GM21576 (cell line): ENCODE results near the gene CT45A8.
"Not testable (repeated sequence)": the region's sequence is repeated elsewhere in the genome, so short reads cannot be mapped to it uniquely, and the experiment has no call there.

Source experiments
- ATAC-seq: cut with Tn5 transposase; IDR thresholded peaks from one replicate; pipeline ENCODE4 v1.9.1; 2021; ENCODE audit warnings: mild to moderate bottlenecking, moderate library complexity; ENCODE audit not compliant: unreplicated experiment

CT45A8 gene

GRCh38 chrX:135854438-135854837 lies at the start of gene CT45A8:
CT45A8 (minus strand) TSS chrX:135854538; CDS start chrX:135850783, 3,755 bp downstream.
- not testable (repeated sequence) for ATAC-seq

- no peak for ATAC-seq
These were observed 39.0 kb upstream of the CT45A8 start, which contains the start of the genes CT45A10 and SAGE1 for GRCh38 chrX:135893294-135893817. CT45A10 (minus strand) TSS chrX:135893444; CDS start chrX:135885344, 8,100 bp downstream. SAGE1 (plus strand) TSS chrX:135893716; CDS start chrX:135896243, 2,527 bp downstream.

- ATAC-seq: no peak
These were observed 38.4 kb upstream of the CT45A8 start for GRCh38 chrX:135892781-135893180.

- no peak for ATAC-seq
These were observed 35.8 kb upstream of the CT45A8 start for GRCh38 chrX:135890087-135890585.

- ATAC-seq: not testable (repeated sequence)
These were observed 34.6 kb upstream of the CT45A8 start for GRCh38 chrX:135888976-135889375.

GRCh38 chrX:135888230-135888629 lies 33.9 kb upstream of the CT45A8 start:
- ATAC-seq: not testable (repeated sequence)

GRCh38 chrX:135882741-135883140 lies 28.4 kb upstream of the CT45A8 start:
- ATAC-seq: not testable (repeated sequence)

- ATAC-seq: not testable (repeated sequence)
These were observed 17.4 kb upstream of the CT45A8 start, which contains the start of gene CT45A9 for GRCh38 chrX:135871712-135872111. CT45A9 (minus strand) TSS chrX:135871812; CDS start chrX:135868061, 3,751 bp downstream.

GRCh38 chrX:135837180-135837579 lies 17.2 kb downstream of the CT45A8 start, which contains the start of gene CT45A7:
CT45A7 (minus strand) TSS chrX:135837280; CDS start chrX:135833533, 3,747 bp downstream.
- ATAC-seq: not testable (repeated sequence)

GRCh38 chrX:135819912-135820311 lies 34.4 kb downstream of the CT45A8 start, which contains the start of gene CT45A2:
CT45A2 (minus strand) TSS chrX:135820012; CDS start chrX:135816265, 3,747 bp downstream.
- not testable (repeated sequence) for ATAC-seq

GRCh38 chrX:135802687-135803086 lies 51.7 kb downstream of the CT45A8 start, which contains the start of gene CT45A6:
CT45A6 (minus strand) TSS chrX:135802787; CDS start chrX:135798993, 3,794 bp downstream.
- ATAC-seq: not testable (repeated sequence)
